Chondrocyte (in vitro differentiated cells): ENCODE data around the gene VEZT. TPM values are rescaled to one million over a fixed set of nuclear protein-coding genes. Genes with fewer than 3 reads are reported as not detected.
A peak's percentile ranks its signal among the peaks of the same experiment; 100 is the strongest.

ENCODE experiments used
- DNase-seq: peaks from one replicate; pipeline ENCODE4 v3.0.0; 2021; ENCODE audit warnings: mixed read lengths, low spot score
- H3K27ac Mint-ChIP-seq: one replicate; pipeline ENCODE4 v1.8.0; 2021; ENCODE audit warnings: mild to moderate bottlenecking, moderate library complexity, mixed read lengths; ENCODE audit not compliant: unreplicated experiment
- H3K27me3 Mint-ChIP-seq: 2 replicates; pipeline ENCODE4 v1.8.0; 2021; ENCODE audit warnings: low read depth, mixed read lengths
- H3K36me3 Mint-ChIP-seq: 2 replicates; pipeline ENCODE4 v1.8.0; 2021; ENCODE audit warnings: low read depth, mixed read lengths
- H3K4me1 Mint-ChIP-seq: 2 replicates; pipeline ENCODE4 v1.8.0; 2021; ENCODE audit warnings: low read depth, mild to moderate bottlenecking, mixed read lengths
- H3K4me3 Mint-ChIP-seq: one replicate; pipeline ENCODE4 v1.8.0; 2021; ENCODE audit warnings: mild to moderate bottlenecking, moderate library complexity, mixed read lengths; ENCODE audit not compliant: unreplicated experiment
- H3K9me3 Mint-ChIP-seq: 2 replicates; pipeline ENCODE4 v1.8.0; 2021; ENCODE audit warnings: low read depth, mixed read lengths
- total RNA-seq: library from RNA; stranded (reverse); gene quantifications from 3 replicates; pipeline ENCODE4 v1.2.1, GENCODE V29; 2021
- TF ChIP-seq, protein P1 (sequence below): fragments of 200-600 bp; sonication (generic); IDR thresholded peaks from 2 replicates; pipeline ENCODE4 v1.5.0; 2021; ENCODE audit warnings: antibody characterized with exemption, mild to moderate bottlenecking, moderate library complexity

VEZT gene
- total RNA-seq, 1 donor from 2014 or later, result 74.7 TPM

DNA sequence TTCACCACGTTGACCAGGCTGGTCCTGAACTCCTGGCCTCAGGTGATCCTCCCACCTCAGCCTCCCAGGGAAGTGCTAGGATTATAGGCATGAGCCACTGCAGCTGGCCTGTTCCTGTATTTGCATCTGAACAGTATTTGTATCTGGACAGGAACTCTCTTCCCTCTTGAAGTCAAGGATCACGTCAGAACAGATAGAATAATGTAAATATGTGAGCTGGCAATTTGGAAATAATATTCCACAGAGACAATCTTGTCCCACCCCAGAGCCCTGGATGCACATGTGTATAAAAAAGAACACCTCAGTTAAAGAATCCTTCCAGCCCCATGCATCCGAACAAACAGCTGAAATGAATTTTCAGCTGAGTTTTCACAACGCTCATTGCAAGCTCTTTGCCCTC is 118.3 kb downstream of the VEZT start:
- Mint-ChIP-seq H3K36me3 (no peaks in the 10 kb centered on the region), H3K4me3 (peak overlapping the region; percentile 43), H3K27me3 (no peaks in the 10 kb centered on the region), H3K27ac (peak overlapping the region; percentile 60), H3K9me3 (peaks cover 2% of the 10 kb centered on the region), H3K4me1 (peaks cover 24% of the 10 kb centered on the region)
- DNase-seq, result no peak
- TF ChIP-seq, protein P1, sequence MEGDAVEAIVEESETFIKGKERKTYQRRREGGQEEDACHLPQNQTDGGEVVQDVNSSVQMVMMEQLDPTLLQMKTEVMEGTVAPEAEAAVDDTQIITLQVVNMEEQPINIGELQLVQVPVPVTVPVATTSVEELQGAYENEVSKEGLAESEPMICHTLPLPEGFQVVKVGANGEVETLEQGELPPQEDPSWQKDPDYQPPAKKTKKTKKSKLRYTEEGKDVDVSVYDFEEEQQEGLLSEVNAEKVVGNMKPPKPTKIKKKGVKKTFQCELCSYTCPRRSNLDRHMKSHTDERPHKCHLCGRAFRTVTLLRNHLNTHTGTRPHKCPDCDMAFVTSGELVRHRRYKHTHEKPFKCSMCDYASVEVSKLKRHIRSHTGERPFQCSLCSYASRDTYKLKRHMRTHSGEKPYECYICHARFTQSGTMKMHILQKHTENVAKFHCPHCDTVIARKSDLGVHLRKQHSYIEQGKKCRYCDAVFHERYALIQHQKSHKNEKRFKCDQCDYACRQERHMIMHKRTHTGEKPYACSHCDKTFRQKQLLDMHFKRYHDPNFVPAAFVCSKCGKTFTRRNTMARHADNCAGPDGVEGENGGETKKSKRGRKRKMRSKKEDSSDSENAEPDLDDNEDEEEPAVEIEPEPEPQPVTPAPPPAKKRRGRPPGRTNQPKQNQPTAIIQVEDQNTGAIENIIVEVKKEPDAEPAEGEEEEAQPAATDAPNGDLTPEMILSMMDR, result no peak

DNA sequence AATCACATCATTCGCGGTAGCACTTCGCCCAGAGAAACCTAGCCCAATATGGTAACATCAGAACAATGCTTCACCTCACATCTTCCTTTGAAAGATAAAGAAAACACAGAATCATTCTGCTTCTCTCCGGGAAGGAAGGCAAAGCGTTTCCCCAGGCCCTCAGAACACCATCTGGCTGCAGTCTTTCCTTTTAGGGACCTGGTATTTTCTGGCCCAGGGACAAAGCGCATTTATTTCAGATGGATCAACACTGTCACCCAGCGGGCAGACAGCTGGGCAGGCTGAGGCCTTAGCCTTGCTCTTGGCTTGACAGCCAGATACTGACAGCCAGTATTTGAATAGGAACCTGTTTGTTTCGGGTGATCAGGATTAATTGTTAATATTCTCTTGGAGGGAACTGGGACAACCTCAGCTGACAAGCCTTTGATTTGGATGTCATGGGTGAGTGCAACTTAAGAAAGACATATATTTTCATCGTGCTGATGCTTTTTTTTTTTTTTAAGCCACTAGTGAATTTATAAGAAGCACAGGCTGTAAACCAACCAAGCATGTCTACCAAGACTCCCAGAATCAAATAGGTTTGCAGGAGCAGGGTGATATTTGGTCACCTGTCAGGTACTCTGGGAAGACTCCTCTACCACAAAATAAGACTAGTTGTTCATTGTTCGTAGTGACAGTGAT is 118.9 kb downstream of the VEZT start:
- peaks cover 5% of the 10 kb centered on the region for H3K9me3 Mint-ChIP-seq
- peak overlapping the region; percentile 60 for H3K27ac Mint-ChIP-seq
- peaks cover 24% of the 10 kb centered on the region for H3K4me1 Mint-ChIP-seq
- peak overlapping the region; percentile 43 for H3K4me3 Mint-ChIP-seq
- TF ChIP-seq, protein P1, result peak; percentile 97
- H3K36me3 Mint-ChIP-seq, result no peaks in the 10 kb centered on the region
- H3K27me3 Mint-ChIP-seq, result no peaks in the 10 kb centered on the region
- DNase-seq, result no peak

DNA sequence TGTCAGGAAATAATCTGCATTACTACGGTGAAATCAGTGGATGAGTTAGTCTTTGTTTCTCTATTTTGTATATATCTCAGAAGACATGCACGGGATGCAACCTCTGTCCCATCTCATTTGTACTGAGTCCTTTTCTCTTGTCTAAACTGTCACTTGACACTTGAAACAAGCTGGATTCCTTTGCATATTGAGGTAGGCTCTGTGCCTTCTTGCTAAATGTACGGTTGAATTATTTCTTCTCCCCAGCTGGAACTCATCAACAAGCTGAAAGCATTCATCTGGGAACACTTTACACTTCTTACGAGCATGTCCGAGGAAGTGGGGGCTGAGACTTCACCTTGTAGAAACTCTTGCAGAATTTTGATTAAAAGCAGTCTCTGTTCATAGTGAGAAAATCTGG is 119.5 kb downstream of the VEZT start:
- Mint-ChIP-seq H3K9me3 (peaks cover 5% of the 10 kb centered on the region), H3K27me3 (no peaks in the 10 kb centered on the region), H3K4me3 (no peak overlapping the region), H3K27ac (no peak overlapping the region), H3K4me1 (peaks cover 24% of the 10 kb centered on the region), H3K36me3 (no peaks in the 10 kb centered on the region)
- DNase-seq, result no peak
- TF ChIP-seq, protein P1, result no peak

DNA sequence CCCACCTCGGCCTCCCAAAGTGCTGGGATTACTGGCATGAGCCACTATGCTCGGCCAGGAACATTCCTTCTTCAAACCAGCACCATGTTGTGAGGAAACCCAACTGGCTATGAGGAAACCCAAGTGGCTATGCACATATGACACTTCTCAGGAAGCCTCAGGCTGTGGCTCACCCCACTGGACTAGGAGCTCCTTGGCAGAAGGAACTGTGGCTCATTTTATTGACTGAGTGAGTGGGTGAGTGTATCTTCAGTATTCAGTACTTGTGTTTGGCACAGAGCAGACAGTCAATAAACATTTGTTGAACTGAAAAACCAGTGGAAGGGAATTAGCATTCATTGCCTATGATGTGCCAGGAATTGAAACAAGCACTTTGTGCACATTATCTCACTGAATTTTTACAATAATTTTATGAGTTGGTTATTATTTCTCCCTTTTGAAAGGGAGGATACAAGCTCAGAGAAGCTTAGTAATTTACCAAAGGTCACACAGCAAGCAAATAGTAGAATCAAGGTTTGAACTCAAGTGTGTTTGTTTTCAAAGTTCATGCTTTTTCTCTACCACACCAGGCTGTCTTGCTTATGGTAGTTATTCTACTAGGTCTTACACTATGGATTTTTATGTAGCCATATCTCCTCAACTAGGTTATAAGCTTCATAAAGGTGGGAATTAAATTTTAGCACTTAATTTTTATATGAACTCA is 121.6 kb downstream of the VEZT start:
- DNase-seq, result no peak
- H3K9me3 Mint-ChIP-seq, result peaks cover 5% of the 10 kb centered on the region
- H3K27ac Mint-ChIP-seq, result no peak overlapping the region

DNA sequence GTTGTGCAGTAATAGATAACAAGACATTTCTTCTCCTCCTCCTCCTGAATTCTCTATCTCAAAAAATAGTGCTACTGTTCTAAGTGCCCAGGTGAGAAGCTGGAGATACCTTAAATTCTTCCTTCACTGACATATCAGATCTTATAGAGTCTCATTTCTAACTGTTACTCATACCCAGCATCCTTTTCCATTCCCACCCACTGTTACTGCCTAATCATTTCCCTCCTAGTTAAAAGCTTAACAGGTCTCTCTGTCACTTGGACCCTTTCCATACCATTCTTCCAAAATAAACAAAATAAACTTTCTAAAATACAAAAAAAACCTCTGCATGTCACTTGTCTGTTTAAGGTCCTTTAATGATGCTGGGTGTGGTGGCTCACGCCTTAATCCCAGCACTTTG is 124.4 kb downstream of the VEZT start:
- Mint-ChIP-seq H3K4me3 (no peak overlapping the region), H3K27me3 (no peaks in the 10 kb centered on the region), H3K36me3 (no peaks in the 10 kb centered on the region), H3K9me3 (peaks cover 5% of the 10 kb centered on the region), H3K27ac (no peak overlapping the region), H3K4me1 (peaks cover 6% of the 10 kb centered on the region)
- no peak for DNase-seq
- TF ChIP-seq, protein P1, result no peak

More for the DNA sequence above, 121.6 kb downstream of the VEZT start:
- no peak overlapping the region for H3K4me3 Mint-ChIP-seq
- TF ChIP-seq, protein P1, result no peak
- peaks cover 23% of the 10 kb centered on the region for H3K4me1 Mint-ChIP-seq
- no peaks in the 10 kb centered on the region for H3K27me3 Mint-ChIP-seq
- H3K36me3 Mint-ChIP-seq, result no peaks in the 10 kb centered on the region
